ENCODE measurements around the gene WAC.
A peak's percentile ranks its signal among the peaks of the same experiment; 100 is the strongest.

The WAC gene

GRCh38 chr10:28554009-28554408, 21.1 kb downstream of the WAC start:
- Histone ChIP-seq H4K20me1 (peaks cover 99 to 100% (median 100%) of the 10 kb centered on the region in 11 experiments), H3K27me3 (no peaks in the 10 kb centered on the region), H3K4me3 (no peak overlapping the region), H3K36me3 (peaks cover 85 to 100% (median 97%) of the 10 kb centered on the region in 11 experiments), H3K9me3 (replicated peaks in 1 of 11) (no peaks in the 10 kb centered on the region), H3K9ac (no peak overlapping the region), H3K27ac (no peak overlapping the region), H3K4me1 (peaks cover 9 to 99% (median 23%) of the 10 kb centered on the region in 10 experiments; a peak in 19 of 20 replicates), H3K4me2 (peak overlapping the region in 4 of 11 experiments; percentile 12 to 57 (median 22); a peak in 6 of 22 replicates)
- TF ChIP-seq Cebpa-rat (IDR thresholded peaks at IDR 0.05) = no peak

- Histone ChIP-seq H3K27me3 (no peaks in the 10 kb centered on the region), H3K4me1 (peaks cover 11 to 99% (median 29%) of the 10 kb centered on the region in 10 experiments; a peak in 19 of 20 replicates), H3K4me2 (peak overlapping the region in 3 of 11 experiments; percentile 6 to 28 (median 22); a peak in 3 of 22 replicates), H3K27ac (no peak overlapping the region), H3K36me3 (peaks cover 78 to 100% (median 94%) of the 10 kb centered on the region in 11 experiments), H3K9me3 (replicated peaks in 1 of 11) (no peaks in the 10 kb centered on the region), H3K4me3 (no peak overlapping the region), H4K20me1 (peaks cover 99 to 100% (median 100%) of the 10 kb centered on the region in 11 experiments), H3K9ac (no peak overlapping the region)
- TF ChIP-seq Cebpa-rat (IDR thresholded peaks at IDR 0.05) = no peak
Measured at GRCh38 chr10:28554952-28555351, 22.0 kb downstream of the WAC start.

GRCh38 chr10:28555358-28555757, 22.4 kb downstream of the WAC start:
- Histone ChIP-seq H3K9me3 (replicated peaks in 1 of 11) (no peaks in the 10 kb centered on the region), H3K9ac (no peak overlapping the region), H3K27me3 (no peaks in the 10 kb centered on the region), H3K36me3 (peaks cover 78 to 100% (median 94%) of the 10 kb centered on the region in 11 experiments), H3K4me3 (no peak overlapping the region), H4K20me1 (peaks cover 99 to 100% (median 100%) of the 10 kb centered on the region in 11 experiments), H3K4me2 (peak overlapping the region in 3 of 11 experiments; percentile 6 to 28 (median 12); a peak in 4 of 22 replicates), H3K4me1 (peaks cover 11 to 99% (median 30%) of the 10 kb centered on the region in 10 experiments; a peak in 19 of 20 replicates), H3K27ac (no peak overlapping the region)
- TF ChIP-seq Cebpa-rat (IDR thresholded peaks at IDR 0.05) = no peak

- Histone ChIP-seq H3K9me3 (replicated peaks in 1 of 11) (no peaks in the 10 kb centered on the region), H3K4me3 (no peak overlapping the region), H3K4me2 (peak overlapping the region in 4 of 11 experiments; percentile 2 to 28 (median 10); a peak in 3 of 22 replicates), H3K4me1 (peaks cover 11 to 99% (median 30%) of the 10 kb centered on the region in 10 experiments; a peak in 19 of 20 replicates), H3K27ac (no peak overlapping the region), H3K36me3 (peaks cover 78 to 100% (median 94%) of the 10 kb centered on the region in 11 experiments), H3K9ac (no peak overlapping the region), H4K20me1 (peaks cover 99 to 100% (median 100%) of the 10 kb centered on the region in 11 experiments), H3K27me3 (no peaks in the 10 kb centered on the region)
- TF ChIP-seq Cebpa-rat (IDR thresholded peaks at IDR 0.05) = no peak
Measured at GRCh38 chr10:28556142-28556541, 23.2 kb downstream of the WAC start.

- Histone ChIP-seq H3K9me3 (replicated peaks in 1 of 11) (no peaks in the 10 kb centered on the region), H3K36me3 (peaks cover 80 to 100% (median 94%) of the 10 kb centered on the region in 11 experiments), H3K4me1 (peaks cover 11 to 95% (median 27%) of the 10 kb centered on the region in 10 experiments; a peak in 19 of 20 replicates), H3K9ac (no peak overlapping the region), H3K27ac (no peak overlapping the region), H3K27me3 (no peaks in the 10 kb centered on the region), H3K4me3 (no peak overlapping the region), H4K20me1 (peaks cover 99 to 100% (median 100%) of the 10 kb centered on the region in 11 experiments), H3K4me2 (peak overlapping the region in 4 of 11 experiments; percentile 17 to 84 (median 54); a peak in 6 of 22 replicates)
- TF ChIP-seq Cebpa-rat (IDR thresholded peaks at IDR 0.05) = no peak
Measured at GRCh38 chr10:28558186-28558585, 25.3 kb downstream of the WAC start.

GRCh38 chr10:28558923-28559508, 26.1 kb downstream of the WAC start:
- Histone ChIP-seq H4K20me1 (peaks cover 99 to 100% (median 100%) of the 10 kb centered on the region in 11 experiments), H3K4me2 (peak overlapping the region in 7 of 11 experiments; percentile 12 to 84 (median 48); a peak in 13 of 22 replicates), H3K27me3 (no peaks in the 10 kb centered on the region), H3K9me3 (replicated peaks in 1 of 11) (no peaks in the 10 kb centered on the region), H3K36me3 (peaks cover 78 to 100% (median 94%) of the 10 kb centered on the region in 11 experiments), H3K4me3 (no peak overlapping the region), H3K27ac (peak overlapping the region in 3 of 11 experiments; percentile 21 to 56 (median 45); a peak in 5 of 22 replicates), H3K4me1 (peaks cover 10 to 95% (median 22%) of the 10 kb centered on the region in 10 experiments; a peak in 18 of 20 replicates), H3K9ac (peak overlapping the region in 2 of 11 experiments; percentile 4 to 46; a peak in 2 of 22 replicates)
- no peak for TF ChIP-seq Cebpa-rat (IDR thresholded peaks at IDR 0.05)

DNA sequence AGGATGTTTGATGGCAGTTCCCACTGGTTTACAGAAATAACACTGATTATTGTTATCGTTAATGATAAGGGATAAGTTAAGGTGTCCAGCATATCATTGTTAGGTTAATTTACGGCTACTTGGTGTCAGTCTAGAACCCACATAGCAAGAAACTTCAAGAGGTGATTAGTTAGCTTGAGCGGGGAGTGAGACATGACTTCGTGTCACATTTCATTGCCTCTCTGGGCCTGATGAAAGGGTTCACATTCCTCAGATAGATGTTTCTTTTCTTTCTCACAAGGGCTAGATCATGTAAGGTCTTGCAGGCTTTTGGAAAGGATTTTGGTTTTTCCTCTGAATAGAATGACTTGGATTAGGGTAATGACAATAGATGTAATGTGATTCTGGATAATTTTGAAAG, 26.7 kb downstream of the WAC start:
- Histone ChIP-seq H3K27me3 (no peaks in the 10 kb centered on the region), H3K4me2 (peak overlapping the region in 7 of 11 experiments; percentile 12 to 84 (median 48); a peak in 13 of 22 replicates), H3K27ac (peak overlapping the region in 3 of 11 experiments; percentile 21 to 56 (median 45); a peak in 4 of 22 replicates), H3K36me3 (peaks cover 78 to 100% (median 94%) of the 10 kb centered on the region in 11 experiments), H3K4me1 (peaks cover 9 to 95% (median 22%) of the 10 kb centered on the region in 10 experiments; a peak in 18 of 20 replicates), H4K20me1 (peaks cover 99 to 100% (median 100%) of the 10 kb centered on the region in 11 experiments), H3K4me3 (no peak overlapping the region), H3K9me3 (replicated peaks in 1 of 11) (no peaks in the 10 kb centered on the region), H3K9ac (peak overlapping the region in 2 of 11 experiments; percentile 4 to 46; a peak in 2 of 22 replicates)
- no peak for TF ChIP-seq Cebpa-rat (IDR thresholded peaks at IDR 0.05)

DNA sequence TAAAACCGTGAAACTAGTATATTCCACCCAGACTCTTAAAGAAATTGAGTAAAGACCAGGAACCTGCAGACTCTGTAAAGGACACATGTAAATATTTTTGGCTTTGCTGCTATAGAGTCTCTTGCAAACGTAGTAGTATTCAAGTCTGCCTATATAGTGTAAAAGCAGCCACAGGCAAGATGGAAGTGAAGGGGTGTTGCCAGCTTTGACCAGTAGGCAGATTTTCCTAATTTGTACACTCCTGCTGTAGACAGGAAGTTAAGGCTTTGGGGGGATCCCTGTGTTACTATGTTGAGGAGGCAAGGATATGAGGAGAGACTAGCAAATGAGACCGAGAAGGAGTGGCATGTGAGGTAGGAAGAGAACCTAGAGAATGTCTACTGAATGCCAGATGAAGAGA, 27.7 kb downstream of the WAC start:
- Histone ChIP-seq H3K36me3 (peaks cover 76 to 100% (median 93%) of the 10 kb centered on the region in 11 experiments), H4K20me1 (peaks cover 99 to 100% (median 100%) of the 10 kb centered on the region in 11 experiments)

GRCh38 chr10:28561531-28561930, 28.6 kb downstream of the WAC start:
- Histone ChIP-seq H3K4me3 (no peak overlapping the region), H4K20me1 (peaks cover 99 to 100% (median 100%) of the 10 kb centered on the region in 11 experiments), H3K36me3 (peaks cover 72 to 100% (median 90%) of the 10 kb centered on the region in 11 experiments), H3K27ac (no peak overlapping the region), H3K9ac (no peak overlapping the region), H3K4me2 (no peak overlapping the region), H3K9me3 (replicated peaks in 1 of 11) (no peaks in the 10 kb centered on the region), H3K27me3 (no peaks in the 10 kb centered on the region), H3K4me1 (peaks cover 0 to 95% (median 25%) of the 10 kb centered on the region in 10 experiments; a peak in 16 of 20 replicates)
- TF ChIP-seq Cebpa-rat (IDR thresholded peaks at IDR 0.05) = no peak

More for the DNA sequence above, 27.7 kb downstream of the WAC start:
- TF ChIP-seq Cebpa-rat (IDR thresholded peaks at IDR 0.05) = no peak
- H3K27me3 ChIP-seq = no peaks in the 10 kb centered on the region
- H3K4me3 ChIP-seq = no peak overlapping the region
- H3K27ac ChIP-seq = no peak overlapping the region
- peak overlapping the region in 2 of 11 experiments; percentile 82 to 84; a peak in 4 of 22 replicates for H3K4me2 ChIP-seq
- H3K9me3 ChIP-seq (replicated peaks in 1 of 11) = no peaks in the 10 kb centered on the region
- H3K9ac ChIP-seq = no peak overlapping the region
- H3K4me1 ChIP-seq = peaks cover 4 to 95% (median 18%) of the 10 kb centered on the region in 10 experiments; a peak in 17 of 20 replicates
